ENCODE results near the gene GOLIM4. TPM values are rescaled to one million over a fixed set of nuclear protein-coding genes. Genes with fewer than 3 reads are reported as not detected.

Gene GOLIM4
- polyA plus RNA-seq, 2 donors, result 5.7 to 6.9 TPM

- H3K27me3 ChIP-seq (ENCODE audit: control insufficient read depth in 1 of 2, insufficient read depth in 2 of 2, low read length in 2 of 2), result no peaks in the 10 kb centered on the region
- no peak overlapping the region for H3K4me3 ChIP-seq (ENCODE audit: low read depth in 1 of 2, low read length in 2 of 2)
- no peak overlapping the region for H3K27ac ChIP-seq (ENCODE audit: low read depth in 2 of 2, low read length in 1 of 2)
- WGBS, 2 donors, result 38 to 43% methylated on average over 6 of the region's 6 CpGs
- H3K9me3 ChIP-seq (ENCODE audit: control insufficient read depth in 2 of 2, insufficient read depth in 1 of 2, low read depth in 1 of 2, low read length in 1 of 2), result peaks cover 0 to 3% of the 10 kb centered on the region in 2 donors
- no peaks in the 10 kb centered on the region for H3K36me3 ChIP-seq (ENCODE audit: control insufficient read depth in 2 of 2, insufficient read depth in 2 of 2, low read length in 1 of 2)
- no peaks in the 10 kb centered on the region for H3K4me1 ChIP-seq (ENCODE audit: control insufficient read depth in 2 of 2, insufficient read depth in 2 of 2, low read length in 1 of 2)
These were observed 27.8 kb upstream of the GOLIM4 start for GRCh38 chr3:168123201-168124176.

GRCh38 chr3:168121184-168122017, 25.7 kb upstream of the GOLIM4 start:
- 48 to 53% methylated on average over 4 of the region's 4 CpGs for WGBS, 2 donors
- Histone ChIP-seq H3K4me3 (ENCODE audit: low read depth in 1 of 2, low read length in 2 of 2) (no peak overlapping the region), H3K27ac (ENCODE audit: low read depth in 2 of 2, low read length in 1 of 2) (no peak overlapping the region), H3K36me3 (ENCODE audit: control insufficient read depth in 2 of 2, insufficient read depth in 2 of 2, low read length in 1 of 2) (no peaks in the 10 kb centered on the region), H3K9me3 (ENCODE audit: control insufficient read depth in 2 of 2, insufficient read depth in 1 of 2, low read depth in 1 of 2, low read length in 1 of 2) (no peaks in the 10 kb centered on the region), H3K27me3 (ENCODE audit: control insufficient read depth in 1 of 2, insufficient read depth in 2 of 2, low read length in 2 of 2) (no peaks in the 10 kb centered on the region), H3K4me1 (ENCODE audit: control insufficient read depth in 2 of 2, insufficient read depth in 2 of 2, low read length in 1 of 2) (peaks cover 0 to under 1% of the 10 kb centered on the region in 2 donors)

GRCh38 chr3:168117853-168118313, 22.2 kb upstream of the GOLIM4 start:
- peaks cover 0 to 3% of the 10 kb centered on the region in 2 donors for H3K4me1 ChIP-seq (ENCODE audit: control insufficient read depth in 2 of 2, insufficient read depth in 2 of 2, low read length in 1 of 2)
- no peak overlapping the region for H3K27ac ChIP-seq (ENCODE audit: low read depth in 2 of 2, low read length in 1 of 2)
- no peaks in the 10 kb centered on the region for H3K9me3 ChIP-seq (ENCODE audit: control insufficient read depth in 2 of 2, insufficient read depth in 1 of 2, low read depth in 1 of 2, low read length in 1 of 2)
- H3K27me3 ChIP-seq (ENCODE audit: control insufficient read depth in 1 of 2, insufficient read depth in 2 of 2, low read length in 2 of 2), result no peaks in the 10 kb centered on the region
- 33 to 38% methylated on average over 2 of the region's 2 CpGs for WGBS, 2 donors
- H3K4me3 ChIP-seq (ENCODE audit: low read depth in 1 of 2, low read length in 2 of 2), result no peak overlapping the region
- no peaks in the 10 kb centered on the region for H3K36me3 ChIP-seq (ENCODE audit: control insufficient read depth in 2 of 2, insufficient read depth in 2 of 2, low read length in 1 of 2)

GRCh38 chr3:168117059-168117458, 21.3 kb upstream of the GOLIM4 start:
- H3K4me1 ChIP-seq (ENCODE audit: control insufficient read depth in 2 of 2, insufficient read depth in 2 of 2, low read length in 1 of 2), result peaks cover 0 to 3% of the 10 kb centered on the region in 2 donors
- no peak overlapping the region for H3K27ac ChIP-seq (ENCODE audit: low read depth in 2 of 2, low read length in 1 of 2)
- H3K36me3 ChIP-seq (ENCODE audit: control insufficient read depth in 2 of 2, insufficient read depth in 2 of 2, low read length in 1 of 2), result no peaks in the 10 kb centered on the region
- no peak overlapping the region for H3K4me3 ChIP-seq (ENCODE audit: low read depth in 1 of 2, low read length in 2 of 2)
- no peaks in the 10 kb centered on the region for H3K27me3 ChIP-seq (ENCODE audit: control insufficient read depth in 1 of 2, insufficient read depth in 2 of 2, low read length in 2 of 2)
- no peaks in the 10 kb centered on the region for H3K9me3 ChIP-seq (ENCODE audit: control insufficient read depth in 2 of 2, insufficient read depth in 1 of 2, low read depth in 1 of 2, low read length in 1 of 2)
- WGBS, 2 donors, result 41 to 53% methylated on average over 3 of the region's 3 CpGs

- Histone ChIP-seq H3K4me1 (ENCODE audit: control insufficient read depth in 2 of 2, insufficient read depth in 2 of 2, low read length in 1 of 2) (peaks cover 0 to 3% of the 10 kb centered on the region in 2 donors), H3K4me3 (ENCODE audit: low read depth in 1 of 2, low read length in 2 of 2) (no peak overlapping the region), H3K27ac (ENCODE audit: low read depth in 2 of 2, low read length in 1 of 2) (no peak overlapping the region), H3K27me3 (ENCODE audit: control insufficient read depth in 1 of 2, insufficient read depth in 2 of 2, low read length in 2 of 2) (no peaks in the 10 kb centered on the region), H3K9me3 (ENCODE audit: control insufficient read depth in 2 of 2, insufficient read depth in 1 of 2, low read depth in 1 of 2, low read length in 1 of 2) (no peaks in the 10 kb centered on the region), H3K36me3 (ENCODE audit: control insufficient read depth in 2 of 2, insufficient read depth in 2 of 2, low read length in 1 of 2) (no peaks in the 10 kb centered on the region)
- WGBS, 2 donors, result 52 to 59% methylated on average over 4 of the region's 4 CpGs
These were observed 20.6 kb upstream of the GOLIM4 start for GRCh38 chr3:168116279-168116678.

- Histone ChIP-seq H3K36me3 (ENCODE audit: control insufficient read depth in 2 of 2, insufficient read depth in 2 of 2, low read length in 1 of 2) (no peaks in the 10 kb centered on the region), H3K4me3 (ENCODE audit: low read depth in 1 of 2, low read length in 2 of 2) (no peak overlapping the region), H3K27me3 (ENCODE audit: control insufficient read depth in 1 of 2, insufficient read depth in 2 of 2, low read length in 2 of 2) (no peaks in the 10 kb centered on the region), H3K27ac (ENCODE audit: low read depth in 2 of 2, low read length in 1 of 2) (no peak overlapping the region), H3K9me3 (ENCODE audit: control insufficient read depth in 2 of 2, insufficient read depth in 1 of 2, low read depth in 1 of 2, low read length in 1 of 2) (no peaks in the 10 kb centered on the region), H3K4me1 (ENCODE audit: control insufficient read depth in 2 of 2, insufficient read depth in 2 of 2, low read length in 1 of 2) (peaks cover 0 to 3% of the 10 kb centered on the region in 2 donors)
- 80 to 87% methylated on average over 1 of the region's 1 CpG for WGBS, 2 donors
These were observed 18.1 kb upstream of the GOLIM4 start for GRCh38 chr3:168113848-168114247.

GRCh38 chr3:168112894-168113293, 17.2 kb upstream of the GOLIM4 start:
- H3K36me3 ChIP-seq (ENCODE audit: control insufficient read depth in 2 of 2, insufficient read depth in 2 of 2, low read length in 1 of 2), result no peaks in the 10 kb centered on the region
- WGBS, 2 donors, result 83% methylated on average over 3 of the region's 3 CpGs
- H3K4me1 ChIP-seq (ENCODE audit: control insufficient read depth in 2 of 2, insufficient read depth in 2 of 2, low read length in 1 of 2), result peaks cover 0 to 3% of the 10 kb centered on the region in 2 donors
- H3K27me3 ChIP-seq (ENCODE audit: control insufficient read depth in 1 of 2, insufficient read depth in 2 of 2, low read length in 2 of 2), result no peaks in the 10 kb centered on the region
- no peak overlapping the region for H3K4me3 ChIP-seq (ENCODE audit: low read depth in 1 of 2, low read length in 2 of 2)
- no peaks in the 10 kb centered on the region for H3K9me3 ChIP-seq (ENCODE audit: control insufficient read depth in 2 of 2, insufficient read depth in 1 of 2, low read depth in 1 of 2, low read length in 1 of 2)
- H3K27ac ChIP-seq (ENCODE audit: low read depth in 2 of 2, low read length in 1 of 2), result no peak overlapping the region

GRCh38 chr3:168104361-168104760, 8.6 kb upstream of the GOLIM4 start:
- Histone ChIP-seq H3K36me3 (ENCODE audit: control insufficient read depth in 2 of 2, insufficient read depth in 2 of 2, low read length in 1 of 2) (no peaks in the 10 kb centered on the region), H3K27ac (ENCODE audit: low read depth in 2 of 2, low read length in 1 of 2) (no peak overlapping the region), H3K9me3 (ENCODE audit: control insufficient read depth in 2 of 2, insufficient read depth in 1 of 2, low read depth in 1 of 2, low read length in 1 of 2) (peaks cover 0 to 2% of the 10 kb centered on the region in 2 donors), H3K4me1 (ENCODE audit: control insufficient read depth in 2 of 2, insufficient read depth in 2 of 2, low read length in 1 of 2) (no peaks in the 10 kb centered on the region), H3K4me3 (ENCODE audit: low read depth in 1 of 2, low read length in 2 of 2) (no peak overlapping the region), H3K27me3 (ENCODE audit: control insufficient read depth in 1 of 2, insufficient read depth in 2 of 2, low read length in 2 of 2) (no peaks in the 10 kb centered on the region)

- H3K36me3 ChIP-seq (ENCODE audit: control insufficient read depth in 2 of 2, insufficient read depth in 2 of 2, low read length in 1 of 2), result no peaks in the 10 kb centered on the region
- H3K4me1 ChIP-seq (ENCODE audit: control insufficient read depth in 2 of 2, insufficient read depth in 2 of 2, low read length in 1 of 2), result no peaks in the 10 kb centered on the region
- peaks cover 0 to 2% of the 10 kb centered on the region in 2 donors for H3K9me3 ChIP-seq (ENCODE audit: control insufficient read depth in 2 of 2, insufficient read depth in 1 of 2, low read depth in 1 of 2, low read length in 1 of 2)
- H3K4me3 ChIP-seq (ENCODE audit: low read depth in 1 of 2, low read length in 2 of 2), result no peak overlapping the region
- no peaks in the 10 kb centered on the region for H3K27me3 ChIP-seq (ENCODE audit: control insufficient read depth in 1 of 2, insufficient read depth in 2 of 2, low read length in 2 of 2)
- 81 to 82% methylated on average over 4 of the region's 4 CpGs for WGBS, 2 donors
- H3K27ac ChIP-seq (ENCODE audit: low read depth in 2 of 2, low read length in 1 of 2), result no peak overlapping the region
These were observed 7.1 kb upstream of the GOLIM4 start for GRCh38 chr3:168102735-168103410.

All from esophagus (tissue), 2 donors.